Natural killer cell treated with Interleukin-12 subunit alpha and Interleukin-12 subunit beta and Interleukin-15 and Interleukin-18, amount 100 ng/mL, for 72 hours (primary cell): ENCODE data around the gene TMTC1. TPM values are rescaled to one million over a fixed set of nuclear protein-coding genes. Genes with fewer than 3 reads are reported as not detected.
A peak's percentile ranks its signal among the peaks of the same experiment; 100 is the strongest.
"Not testable (repeated sequence)": the region's sequence is repeated elsewhere in the genome, so short reads cannot be mapped to it uniquely, and the experiment has no call there.

ENCODE experiments used
- ATAC-seq, 2 donors: fragments of 150-1000 bp; cut with Tn5 transposase in 1 of 2; sonication (Bioruptor Pico), chemical (Tn5 transposase) in 1 of 2; 2 replicates each; pipeline ENCODE4 v1.10.0; 2021
- DNase-seq: peaks from one replicate; pipeline ENCODE4 v3.0.0; 2022; ENCODE audit warnings: low spot score
- H3K27ac Mint-ChIP-seq, 2 donors: 1 replicate in 1 of 2; 2 replicates in 1 of 2; pipeline ENCODE4 v1.8.0; 2022; ENCODE audit warnings: mixed read lengths in 2 of 2, mild to moderate bottlenecking in 1 of 2, moderate library complexity in 1 of 2
- H3K27me3 Mint-ChIP-seq, 2 donors: 1 replicate in 1 of 2; 2 replicates in 1 of 2; pipeline ENCODE4 v1.8.0; 2022; ENCODE audit warnings: mixed read lengths in 2 of 2
- H3K36me3 Mint-ChIP-seq: one replicate; pipeline ENCODE4 v1.8.0; 2022; ENCODE audit warnings: mixed read lengths
- H3K4me1 Mint-ChIP-seq, 2 donors: 1 replicate in 1 of 2; 2 replicates in 1 of 2; pipeline ENCODE4 v1.8.0; 2022; ENCODE audit warnings: low read depth in 2 of 2, mixed read lengths in 2 of 2, mild to moderate bottlenecking in 1 of 2
- H3K4me3 Mint-ChIP-seq: one replicate; pipeline ENCODE4 v1.8.0; 2022; ENCODE audit warnings: mixed read lengths
- H3K9me3 Mint-ChIP-seq: 2 replicates; pipeline ENCODE4 v1.8.0; 2022; ENCODE audit warnings: mixed read lengths
- total RNA-seq, 2 donors: library from RNA; stranded (reverse); gene quantifications; one replicate each; pipeline ENCODE4 v1.2.3, GENCODE V29; 2022

The TMTC1 gene
- total RNA-seq: not detected

GRCh38 chr12:29783773-29784666 lies at the start of gene TMTC1:
Gene TMTC1 (minus strand): TSS chr12:29783942. CDS start chr12:29783751, 191 bp downstream.
- H3K9me3 Mint-ChIP-seq: peaks cover 4% of the 10 kb centered on the region
- no peaks in the 10 kb centered on the region for H3K4me1 Mint-ChIP-seq
- DNase-seq (no peak), ATAC-seq (peak; percentile 15 to 36)
- no peaks in the 10 kb centered on the region for H3K36me3 Mint-ChIP-seq
- H3K4me3 Mint-ChIP-seq: no peak within 1 kb of the TSS
- H3K27ac Mint-ChIP-seq: no peak within 1 kb of the TSS
- peaks cover 10 to 26% of the 10 kb centered on the region in 2 donors for H3K27me3 Mint-ChIP-seq

- H3K4me3 Mint-ChIP-seq: no peak overlapping the region
- H3K27ac Mint-ChIP-seq: no peak overlapping the region
- DNase-seq: no peak
- ATAC-seq: no peak
- no peaks in the 10 kb centered on the region for H3K27me3 Mint-ChIP-seq
- H3K4me1 Mint-ChIP-seq: no peaks in the 10 kb centered on the region
- peaks cover 31% of the 10 kb centered on the region for H3K9me3 Mint-ChIP-seq
- no peaks in the 10 kb centered on the region for H3K36me3 Mint-ChIP-seq
Measured at GRCh38 chr12:29831173-29831572, 47.4 kb upstream of the TMTC1 start.

GRCh38 chr12:29830391-29830790 lies 46.6 kb upstream of the TMTC1 start:
- Mint-ChIP-seq H3K27ac (no peak overlapping the region), H3K4me1 (no peaks in the 10 kb centered on the region), H3K27me3 (no peaks in the 10 kb centered on the region), H3K36me3 (no peaks in the 10 kb centered on the region), H3K4me3 (no peak overlapping the region), H3K9me3 (peaks cover 31% of the 10 kb centered on the region)
- DNase-seq (no peak), ATAC-seq (no peak)

DNA sequence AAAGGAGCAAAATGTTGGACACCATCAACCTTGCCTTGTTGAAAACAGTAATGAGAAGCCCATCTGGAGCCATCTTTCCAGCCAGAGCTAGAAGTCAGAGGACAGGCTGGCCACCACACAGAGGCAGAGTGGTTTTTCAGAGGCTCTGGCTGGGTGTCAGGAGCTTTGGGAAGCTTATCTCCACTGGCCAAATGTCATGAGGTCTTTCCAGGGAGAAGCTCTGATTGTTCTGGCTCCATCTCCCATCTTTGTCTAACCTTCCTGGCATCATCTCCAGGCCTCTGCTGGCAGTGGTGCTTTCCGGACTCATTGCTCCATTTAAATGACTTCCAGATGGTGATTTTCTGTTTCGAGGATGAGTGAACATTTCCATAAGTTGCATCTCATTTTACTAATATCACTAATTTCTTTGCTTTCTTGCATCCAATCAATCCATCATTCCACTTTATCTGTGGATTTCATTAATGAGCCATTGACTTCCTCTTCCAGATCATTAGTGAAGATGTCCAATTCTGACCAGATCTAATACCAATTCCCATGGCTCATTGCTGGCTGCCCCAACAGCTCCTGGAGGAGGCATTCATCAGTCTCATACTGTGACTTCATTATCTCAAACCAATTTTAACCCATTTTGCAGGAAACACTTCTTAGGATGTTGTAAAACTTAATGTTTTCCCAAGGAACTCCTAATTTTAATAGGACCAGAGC lies 35.3 kb upstream of the TMTC1 start:
- H3K27ac Mint-ChIP-seq: no peak overlapping the region
- no peaks in the 10 kb centered on the region for H3K27me3 Mint-ChIP-seq
- peaks cover 5% of the 10 kb centered on the region for H3K9me3 Mint-ChIP-seq
- no peaks in the 10 kb centered on the region for H3K4me1 Mint-ChIP-seq
- ATAC-seq: no peak
- H3K4me3 Mint-ChIP-seq: no peak overlapping the region
- DNase-seq: no peak
- H3K36me3 Mint-ChIP-seq: no peaks in the 10 kb centered on the region

DNA sequence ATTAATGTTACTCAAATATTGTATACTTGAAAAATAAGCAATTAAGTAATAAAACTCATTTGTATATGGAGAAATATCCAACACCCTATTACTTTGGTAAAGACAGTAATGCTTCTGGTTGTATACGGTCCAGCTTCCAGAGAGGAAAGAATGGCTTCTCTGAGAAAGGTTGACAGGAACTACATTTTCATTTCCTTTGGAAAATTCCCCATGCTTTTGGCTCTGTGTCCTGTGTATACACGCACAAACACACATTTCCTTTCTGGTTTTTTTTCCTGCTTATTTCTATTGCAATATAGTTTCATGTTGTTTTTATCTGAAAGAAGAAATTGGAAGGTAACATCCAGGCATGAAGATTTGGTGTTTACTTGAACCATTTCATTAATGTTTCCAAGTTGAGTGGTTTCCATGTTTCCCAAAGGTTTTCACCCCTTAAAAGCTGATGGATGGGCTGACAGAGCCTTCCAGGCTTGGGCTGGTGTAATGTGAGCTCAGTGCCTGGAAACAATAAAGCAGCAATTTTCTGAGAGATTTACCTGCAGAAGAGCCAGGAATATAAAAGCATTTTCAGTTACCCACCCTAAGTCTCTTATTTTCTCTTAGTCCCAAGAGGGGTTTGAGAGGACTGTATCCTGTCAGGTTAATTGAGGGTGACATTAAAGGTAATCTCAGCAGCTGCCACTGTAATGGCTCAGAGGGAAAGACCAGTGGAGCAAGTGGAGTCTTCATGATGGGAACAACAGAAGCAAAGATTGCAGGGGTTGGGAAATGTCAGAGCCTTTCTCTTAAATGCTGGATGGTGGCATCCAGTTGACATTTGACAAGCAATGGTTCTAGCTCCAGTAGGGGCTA lies 33.4 kb upstream of the TMTC1 start:
- Mint-ChIP-seq H3K9me3 (peaks cover 5% of the 10 kb centered on the region), H3K4me1 (no peaks in the 10 kb centered on the region), H3K36me3 (no peaks in the 10 kb centered on the region), H3K27me3 (no peaks in the 10 kb centered on the region), H3K27ac (no peak overlapping the region), H3K4me3 (no peak overlapping the region)
- ATAC-seq (no peak), DNase-seq (no peak)

DNA sequence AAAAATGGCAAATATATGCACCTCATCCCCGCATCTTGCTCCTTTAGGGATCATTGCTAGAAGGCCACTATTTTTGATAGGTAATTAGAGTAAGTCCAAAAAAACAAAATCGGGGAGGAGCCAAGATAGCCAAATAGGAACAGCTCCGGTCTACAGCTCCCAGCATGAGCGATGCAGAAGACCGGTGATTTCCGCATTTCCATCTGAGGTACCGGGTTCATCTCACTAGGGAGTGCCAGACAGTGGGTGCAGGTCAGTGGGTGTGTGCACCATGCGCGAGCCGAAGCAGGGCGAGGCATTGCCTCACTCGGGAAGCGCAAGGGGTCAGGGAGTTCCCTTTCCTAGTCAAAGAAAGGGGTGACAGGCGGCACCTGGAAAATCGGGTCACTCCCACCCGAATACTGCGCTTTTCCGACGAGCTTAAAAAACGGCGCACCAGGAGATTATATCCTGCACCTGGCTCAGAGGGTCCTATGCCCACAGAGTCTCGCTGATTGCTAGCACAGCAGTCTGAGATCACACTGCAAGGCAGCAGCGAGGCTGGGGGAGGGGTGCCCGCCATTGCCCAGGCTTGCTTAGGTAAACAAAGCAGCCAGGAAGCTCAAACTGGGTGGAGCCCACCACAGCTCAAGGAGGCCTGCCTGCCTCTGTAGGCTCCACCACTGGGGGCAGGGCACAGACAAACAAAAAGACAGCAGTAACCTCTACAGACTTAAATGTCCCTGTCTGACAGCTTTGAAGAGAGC lies 26.0 kb upstream of the TMTC1 start:
- ATAC-seq, H3K9me3 Mint-ChIP-seq, H3K27ac Mint-ChIP-seq, H3K36me3 Mint-ChIP-seq, DNase-seq, H3K4me1 Mint-ChIP-seq, H3K4me3 Mint-ChIP-seq, H3K27me3 Mint-ChIP-seq: not testable (repeated sequence)

- no peaks in the 10 kb centered on the region for H3K9me3 Mint-ChIP-seq
- H3K27me3 Mint-ChIP-seq: no peaks in the 10 kb centered on the region
- ATAC-seq: no peak
- no peak for DNase-seq
- no peak overlapping the region for H3K4me3 Mint-ChIP-seq
- no peaks in the 10 kb centered on the region for H3K36me3 Mint-ChIP-seq
- no peak overlapping the region for H3K27ac Mint-ChIP-seq
- H3K4me1 Mint-ChIP-seq: no peaks in the 10 kb centered on the region
Measured at GRCh38 chr12:29807129-29807528, 23.4 kb upstream of the TMTC1 start.

- no peaks in the 10 kb centered on the region for H3K27me3 Mint-ChIP-seq
- H3K4me1 Mint-ChIP-seq: no peaks in the 10 kb centered on the region
- no peak overlapping the region for H3K4me3 Mint-ChIP-seq
- DNase-seq (no peak), ATAC-seq (no peak)
- H3K9me3 Mint-ChIP-seq: no peaks in the 10 kb centered on the region
- H3K27ac Mint-ChIP-seq: no peak overlapping the region
- no peaks in the 10 kb centered on the region for H3K36me3 Mint-ChIP-seq
Measured at GRCh38 chr12:29804019-29804418, 20.3 kb upstream of the TMTC1 start.

DNA sequence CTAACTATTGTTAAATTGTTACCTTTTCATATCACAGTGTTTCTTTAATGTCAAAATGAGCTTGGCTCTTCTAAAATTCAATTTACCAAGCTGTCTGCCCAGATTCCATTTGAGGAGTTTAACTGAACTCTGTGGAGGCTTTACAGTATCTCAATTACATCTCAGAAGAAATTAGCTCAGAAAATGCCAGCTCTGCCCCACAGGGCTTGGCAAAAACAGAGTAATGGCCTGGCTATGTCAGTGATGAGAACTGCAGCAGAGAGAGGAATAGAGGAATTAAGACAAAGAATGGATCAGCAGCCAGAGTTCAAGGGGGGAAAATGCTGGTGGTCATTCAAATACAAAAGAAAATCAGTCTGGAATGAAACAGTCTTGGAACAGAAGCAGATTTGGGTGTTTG lies 15.8 kb upstream of the TMTC1 start:
- Mint-ChIP-seq H3K36me3 (no peaks in the 10 kb centered on the region), H3K4me3 (no peak overlapping the region), H3K27ac (no peak overlapping the region), H3K4me1 (no peaks in the 10 kb centered on the region), H3K9me3 (peaks cover 12% of the 10 kb centered on the region), H3K27me3 (peaks cover 0 to 2% of the 10 kb centered on the region in 2 donors)
- DNase-seq (no peak), ATAC-seq (no peak)

GRCh38 chr12:29797565-29798355 lies 14.0 kb upstream of the TMTC1 start:
- Mint-ChIP-seq H3K36me3 (no peaks in the 10 kb centered on the region), H3K4me1 (no peaks in the 10 kb centered on the region), H3K27ac (no peak overlapping the region), H3K9me3 (peaks cover 12% of the 10 kb centered on the region), H3K27me3 (peaks cover 0 to 2% of the 10 kb centered on the region in 2 donors), H3K4me3 (no peak overlapping the region)
- ATAC-seq (no peak), DNase-seq (no peak)

- Mint-ChIP-seq H3K27ac (no peak overlapping the region), H3K4me3 (no peak overlapping the region)
- DNase-seq: no peak
Measured at GRCh38 chr12:29796823-29797263, 13.1 kb upstream of the TMTC1 start.

DNA sequence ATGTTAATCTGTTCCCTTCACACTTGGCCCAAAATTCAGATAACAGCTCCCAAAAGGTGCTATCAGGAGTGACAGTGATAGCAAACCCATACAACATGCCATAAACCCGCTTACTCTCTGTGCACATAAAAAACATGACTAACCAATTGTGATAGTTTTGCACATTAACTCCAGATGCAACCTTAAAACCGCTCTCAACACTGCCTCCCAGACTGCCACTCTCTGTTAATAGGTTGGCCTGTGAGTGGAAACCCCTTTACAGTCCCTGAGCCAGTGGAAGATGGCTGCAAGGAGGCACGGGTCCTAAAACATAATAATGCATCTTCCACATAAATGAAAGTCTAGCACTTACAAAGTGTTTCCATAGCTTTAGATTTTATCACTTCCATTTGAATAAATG lies 12.0 kb upstream of the TMTC1 start:
- Mint-ChIP-seq H3K9me3 (peaks cover 12% of the 10 kb centered on the region), H3K4me3 (no peak overlapping the region), H3K27me3 (peaks cover 0 to 2% of the 10 kb centered on the region in 2 donors), H3K27ac (no peak overlapping the region), H3K4me1 (no peaks in the 10 kb centered on the region), H3K36me3 (no peaks in the 10 kb centered on the region)
- no peak for ATAC-seq
- no peak for DNase-seq

More at GRCh38 chr12:29796823-29797263, 13.1 kb upstream of the TMTC1 start:
- H3K9me3 Mint-ChIP-seq: peaks cover 12% of the 10 kb centered on the region
- H3K4me1 Mint-ChIP-seq: no peaks in the 10 kb centered on the region
- ATAC-seq: no peak
- H3K36me3 Mint-ChIP-seq: no peaks in the 10 kb centered on the region
- H3K27me3 Mint-ChIP-seq: peaks cover 0 to 2% of the 10 kb centered on the region in 2 donors
